Esophagus mucosa (tissue), 1 donor: Measurements from ENCODE around the gene RAB31. TPM values are rescaled to one million over a fixed set of nuclear protein-coding genes. Genes with fewer than 3 reads are reported as not detected.
A peak's percentile ranks its signal among the peaks of the same experiment; 100 is the strongest.
"Not testable (repeated sequence)": the region's sequence is repeated elsewhere in the genome, so short reads cannot be mapped to it uniquely, and the experiment has no call there.

Experiments
- ATAC-seq: fragments of 200-7000 bp; cut with Tn5 transposase; one replicate; pipeline ENCODE4 v1.9.1; 2020
- total RNA-seq: library from RNA; stranded (reverse); gene quantifications from one replicate; pipeline ENCODE4 v1.2.4, GENCODE V29; 2023
- donor health status: DM: yes; HTN: yes; CAD: no.

The RAB31 gene, protein sequence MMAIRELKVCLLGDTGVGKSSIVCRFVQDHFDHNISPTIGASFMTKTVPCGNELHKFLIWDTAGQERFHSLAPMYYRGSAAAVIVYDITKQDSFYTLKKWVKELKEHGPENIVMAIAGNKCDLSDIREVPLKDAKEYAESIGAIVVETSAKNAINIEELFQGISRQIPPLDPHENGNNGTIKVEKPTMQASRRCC
- 50.0 TPM for total RNA-seq

DNA sequence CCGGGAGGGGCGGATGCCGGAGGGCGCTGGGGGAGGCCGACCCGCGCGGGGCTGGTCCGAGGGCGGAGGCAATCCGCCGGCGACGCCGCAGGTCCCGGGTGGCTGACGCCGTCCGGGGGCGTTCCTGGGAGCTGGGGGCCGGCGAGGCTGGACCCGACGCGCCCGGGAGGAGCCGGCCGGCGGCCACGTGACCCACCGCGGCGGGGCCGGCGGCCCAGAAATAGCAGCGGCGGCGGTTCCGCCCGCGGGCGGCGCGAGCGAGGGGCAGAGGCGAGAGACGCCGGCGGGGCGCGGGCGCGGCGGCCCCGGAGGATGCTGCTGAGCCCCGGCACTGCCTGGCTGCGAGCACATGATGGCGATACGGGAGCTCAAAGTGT lies at the start of gene RAB31:
TSS of gene RAB31 (plus strand) at position 245 of the 377 bp plus-strand sequence. CDS start at position 350, 105 bp downstream.
- ATAC-seq = peak; percentile 61

GRCh38 chr18:9659499-9660375 lies 48.4 kb upstream of the RAB31 start:
- ATAC-seq = no peak

DNA sequence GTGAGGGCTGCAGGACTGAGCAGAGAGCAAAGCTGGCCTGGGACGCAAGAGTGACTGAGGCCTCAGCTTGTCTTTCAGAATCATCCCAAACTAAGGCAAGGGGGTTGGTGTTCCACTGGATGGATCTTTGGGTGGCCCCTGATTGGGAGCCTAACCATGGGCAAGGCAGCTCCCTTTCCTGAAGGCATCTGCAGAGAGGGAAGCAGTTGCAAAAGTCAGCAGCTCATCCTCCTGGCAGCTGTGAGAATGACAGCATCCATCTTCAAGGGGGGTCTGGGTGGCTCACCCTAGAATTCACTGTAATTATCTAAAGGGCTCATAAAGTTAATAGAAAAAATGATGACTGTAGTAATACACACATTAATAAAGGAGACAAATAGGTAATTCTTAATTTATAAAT lies 46.5 kb upstream of the RAB31 start:
- ATAC-seq = no peak

- peak; percentile 52 for ATAC-seq
These were observed 44.7 kb upstream of the RAB31 start for GRCh38 chr18:9663377-9663776.

- no peak for ATAC-seq
These were observed 42.8 kb upstream of the RAB31 start for GRCh38 chr18:9665314-9665713.

DNA sequence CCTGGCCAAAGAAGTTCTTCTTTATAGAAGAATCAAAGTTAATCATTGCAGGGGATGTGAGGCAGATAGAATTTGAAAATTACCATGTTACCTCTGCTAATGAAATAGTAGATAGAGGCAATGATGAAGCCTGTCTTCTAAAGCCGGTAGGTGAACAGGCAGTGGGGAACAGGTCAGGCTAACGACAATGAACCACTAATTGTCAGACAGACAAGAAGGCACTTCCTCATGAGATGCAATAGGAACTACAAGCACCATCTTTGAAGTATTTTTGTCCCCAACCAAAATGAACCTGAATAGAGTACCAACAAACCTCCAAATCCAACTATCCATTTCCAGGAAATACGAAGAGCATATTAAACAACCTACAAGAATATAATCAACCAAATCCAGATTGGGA lies 41.6 kb upstream of the RAB31 start:
- no peak for ATAC-seq

GRCh38 chr18:9669016-9669415 lies 39.1 kb upstream of the RAB31 start:
- ATAC-seq = no peak

GRCh38 chr18:9671214-9671613 lies 36.9 kb upstream of the RAB31 start:
- peak; percentile 62 for ATAC-seq

DNA sequence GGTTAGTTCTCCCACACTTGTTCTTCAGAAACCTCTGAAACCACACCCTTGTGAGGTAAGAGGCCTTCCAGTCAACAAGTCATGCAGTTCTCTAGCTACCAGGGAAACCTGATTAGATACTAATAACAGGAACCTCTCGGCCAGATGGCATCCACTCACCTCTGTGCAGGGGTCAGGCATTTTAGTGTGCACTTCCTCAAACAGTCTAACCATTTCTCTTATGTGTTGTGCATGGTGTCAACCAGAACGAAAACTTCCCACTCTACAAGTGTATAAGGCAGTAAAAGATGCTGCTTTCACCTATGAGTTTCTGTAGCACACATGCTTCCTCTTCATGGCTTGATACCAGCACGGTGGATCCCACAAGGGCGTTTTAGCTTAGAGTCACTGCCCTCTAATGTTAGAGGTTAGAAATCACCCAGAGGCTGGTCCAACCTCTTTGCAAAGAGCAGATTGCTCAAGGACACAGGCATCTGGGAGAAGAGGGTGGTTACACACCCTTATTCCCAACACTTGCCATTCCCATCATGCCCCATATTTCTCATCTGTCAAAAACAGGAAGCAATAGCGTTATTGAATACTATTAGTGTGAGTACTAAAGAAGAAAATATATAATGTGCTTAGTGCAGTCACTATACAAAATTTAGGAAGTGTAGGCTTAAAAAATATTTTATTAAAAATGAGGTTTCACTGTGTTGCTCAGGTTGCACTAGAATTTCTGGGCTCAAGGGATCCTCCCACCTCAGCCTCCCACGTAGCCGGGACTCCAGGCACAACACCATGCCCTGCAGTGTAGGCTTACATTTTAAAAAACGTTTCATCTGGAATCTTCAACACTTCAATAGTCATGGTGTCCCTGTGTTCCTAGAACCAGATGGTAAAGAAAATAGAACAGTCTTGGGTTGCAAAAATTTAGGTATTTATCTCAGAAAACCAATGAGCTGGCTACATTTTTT lies 34.5 kb upstream of the RAB31 start:
- ATAC-seq = peak; percentile 97

DNA sequence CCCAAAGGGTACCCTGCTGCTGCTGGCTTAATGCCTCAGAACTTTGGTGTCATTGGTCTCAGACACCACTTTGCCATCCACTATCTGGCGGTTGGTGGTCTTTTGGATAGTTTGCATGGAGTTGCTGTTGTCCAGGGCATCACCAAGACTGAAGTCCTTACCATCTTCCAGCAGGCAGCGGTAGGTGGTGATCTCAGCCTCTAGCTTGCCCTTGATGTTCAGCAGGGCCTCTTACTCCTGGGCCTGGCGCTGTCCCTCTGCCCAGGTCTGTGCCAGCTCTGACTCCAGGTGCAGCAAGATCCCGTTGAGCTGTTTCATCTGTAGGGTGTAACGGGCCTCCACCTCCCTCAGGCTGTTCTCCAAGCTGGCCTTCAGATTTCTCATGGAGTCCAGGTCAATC lies 29.9 kb upstream of the RAB31 start:
- ATAC-seq = not testable (repeated sequence)

DNA sequence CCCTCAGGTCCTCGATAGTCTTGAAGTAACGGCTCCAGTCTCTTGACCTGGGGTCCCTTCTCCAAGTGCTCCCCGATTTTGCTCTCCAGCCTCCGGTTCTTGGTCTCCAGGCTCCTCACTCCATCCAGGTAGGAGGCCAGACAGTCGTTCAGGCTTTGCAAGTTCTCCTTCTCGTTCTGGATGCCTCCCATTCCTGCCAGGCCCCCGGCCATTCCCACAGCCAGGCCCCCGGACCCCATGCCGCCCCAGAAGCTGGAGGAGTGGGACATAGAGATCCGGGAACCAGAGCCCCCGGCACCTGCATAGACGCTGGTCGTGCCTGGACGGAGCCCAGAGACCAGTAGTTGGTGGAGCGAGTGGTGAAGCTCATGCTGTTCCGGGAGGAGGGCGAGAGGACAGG lies 29.0 kb upstream of the RAB31 start:
- ATAC-seq = no peak

DNA sequence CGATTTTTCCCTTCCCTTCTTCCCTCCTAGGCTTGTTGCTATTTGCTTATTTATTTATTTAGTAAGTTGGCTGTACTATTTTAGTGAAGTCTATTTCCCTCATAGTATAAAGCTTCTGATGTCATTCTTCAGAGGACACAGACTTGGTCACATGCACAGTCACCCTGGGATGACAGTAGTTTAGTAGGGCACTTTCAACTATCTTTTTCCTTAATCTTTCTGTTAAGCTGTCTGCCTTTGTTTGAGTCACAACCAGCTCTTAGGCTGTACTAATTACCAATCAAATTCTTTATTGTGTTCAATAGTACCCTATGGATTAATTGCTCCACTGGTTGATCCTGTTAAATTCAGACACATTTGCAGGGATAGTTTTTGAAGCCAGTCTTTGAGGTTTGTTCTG lies 26.9 kb upstream of the RAB31 start:
- ATAC-seq = peak; percentile 50

- no peak for ATAC-seq
These were observed 25.5 kb upstream of the RAB31 start for GRCh38 chr18:9682572-9682971.

- peak; percentile 34 for ATAC-seq
These were observed 24.4 kb upstream of the RAB31 start for GRCh38 chr18:9683418-9684396.

DNA sequence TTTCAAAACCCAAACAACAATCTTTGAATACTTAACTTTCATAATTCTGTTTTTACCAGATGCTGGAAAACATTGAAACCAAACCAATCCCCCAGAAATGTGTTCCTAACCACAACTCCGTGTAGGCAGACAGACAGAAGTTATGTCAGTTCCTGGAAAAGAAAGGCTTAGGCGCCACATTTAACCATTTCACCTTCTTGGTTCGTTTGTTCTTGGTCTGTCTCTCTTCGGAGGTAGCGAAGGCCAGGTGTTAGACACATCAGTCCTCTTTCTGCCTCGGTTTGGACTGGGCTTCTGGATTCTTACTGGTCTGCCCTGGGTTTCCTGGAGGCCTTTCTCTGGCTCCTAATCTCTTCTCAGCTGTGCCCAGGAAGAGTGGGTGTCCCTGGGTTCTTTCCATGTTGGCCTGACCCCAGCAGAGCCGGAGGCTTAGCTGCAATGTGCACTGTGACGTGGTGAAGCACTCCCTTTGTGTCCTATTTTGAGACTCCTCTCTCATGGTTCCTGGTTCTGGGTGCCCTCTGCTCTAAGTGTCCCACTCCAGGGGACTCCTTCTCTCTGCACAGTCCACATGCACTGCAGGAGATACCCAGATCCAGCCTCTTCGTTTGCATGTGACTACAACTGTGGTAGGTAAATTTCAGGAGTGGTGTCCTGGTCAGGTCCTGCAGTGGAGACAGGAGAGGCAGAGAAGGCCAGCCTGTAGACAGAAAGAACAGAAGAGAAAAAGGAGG lies 23.1 kb upstream of the RAB31 start:
- peak; percentile 3 for ATAC-seq

GRCh38 chr18:9685615-9685890 lies 22.5 kb upstream of the RAB31 start:
- no peak for ATAC-seq

- peak; percentile 97 for ATAC-seq
These were observed 19.9 kb upstream of the RAB31 start for GRCh38 chr18:9688036-9688741.

DNA sequence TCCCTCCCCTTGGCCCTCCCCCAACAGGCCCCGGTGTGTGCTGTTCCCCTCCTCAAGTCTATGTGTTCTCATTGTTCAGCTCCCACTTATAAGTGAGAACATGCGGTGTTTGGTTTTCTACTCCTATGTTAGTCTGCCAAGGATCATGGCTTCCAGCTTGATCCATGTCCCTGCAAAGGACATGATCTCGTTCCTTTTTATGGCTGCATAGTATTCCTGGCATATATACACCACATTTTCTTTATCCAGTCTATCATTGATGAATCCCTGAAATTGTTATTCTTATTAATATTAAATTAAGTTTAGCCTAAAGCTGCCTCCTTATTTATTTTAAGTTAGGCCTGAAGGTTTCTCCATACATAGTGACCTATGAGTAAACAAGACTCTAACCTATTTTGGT lies 18.8 kb upstream of the RAB31 start:
- no peak for ATAC-seq

- no peak for ATAC-seq
These were observed 17.5 kb upstream of the RAB31 start for GRCh38 chr18:9690418-9691188.

DNA sequence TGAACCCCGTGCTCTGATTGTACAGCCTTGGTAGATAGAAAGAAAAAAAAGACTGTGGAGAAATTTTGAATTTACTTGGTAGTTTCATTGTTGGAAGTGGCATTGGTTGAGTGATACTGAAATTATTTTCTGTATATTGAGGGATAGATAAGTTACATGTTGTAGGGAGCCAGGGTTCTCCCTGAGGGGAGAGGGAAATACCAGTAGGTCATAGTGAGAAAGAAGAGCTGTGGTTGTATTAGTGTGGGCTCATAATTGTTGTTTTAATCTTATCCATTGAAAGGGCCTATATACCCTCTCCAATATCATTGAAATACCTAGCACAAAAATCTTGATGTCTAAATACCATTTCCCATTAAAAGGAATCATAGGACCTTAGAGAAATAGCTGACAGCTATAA lies 16.9 kb upstream of the RAB31 start:
- no peak for ATAC-seq
